ENCODE measurements around the gene HNRNPR.

Gene HNRNPR

DNA sequence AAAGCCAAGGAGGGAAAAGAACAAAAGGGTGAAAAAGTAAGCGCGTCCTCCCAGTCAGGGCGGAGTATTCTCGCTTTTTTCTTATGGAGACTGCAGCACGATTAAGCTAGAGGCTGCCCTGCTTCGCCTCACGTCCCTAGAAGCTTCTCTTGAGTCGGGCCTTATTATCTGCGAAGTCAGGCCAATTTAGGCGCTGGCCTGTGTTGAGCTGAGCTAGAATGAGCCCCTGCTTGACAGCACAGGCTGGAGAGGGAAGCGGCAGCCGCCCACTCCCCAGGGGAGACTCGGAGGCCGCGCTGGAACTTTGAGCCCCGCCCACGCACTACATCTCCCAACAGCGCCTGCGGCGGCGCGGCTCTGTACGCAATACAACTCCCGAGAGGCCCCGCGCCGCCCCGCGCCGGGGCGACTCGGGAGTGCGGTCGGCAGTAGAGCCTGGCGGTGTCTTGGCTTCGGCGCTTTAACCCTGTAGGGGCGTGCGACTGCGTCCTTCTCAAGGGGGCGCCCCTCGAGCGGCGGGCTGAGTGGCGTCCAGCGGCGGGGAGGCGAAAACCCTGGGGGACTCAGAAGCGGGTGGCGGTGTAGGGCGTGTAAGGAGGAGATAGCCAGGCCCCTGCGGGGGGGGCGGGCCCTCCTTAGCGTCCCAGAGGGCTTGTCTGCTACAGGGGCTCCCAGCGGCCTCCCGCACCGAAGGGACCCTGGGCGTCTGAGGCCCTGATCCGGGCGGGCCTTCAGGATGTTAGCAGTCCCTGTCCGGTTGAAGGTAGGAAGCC lies 24.7 kb upstream of the HNRNPR start:
- peak; percentile 79 to 83 for DNase-seq

- DNase-seq: peak; percentile 96 to 98
These were observed 23.9 kb upstream of the HNRNPR start for GRCh38 chr1:23367791-23368561.

DNA sequence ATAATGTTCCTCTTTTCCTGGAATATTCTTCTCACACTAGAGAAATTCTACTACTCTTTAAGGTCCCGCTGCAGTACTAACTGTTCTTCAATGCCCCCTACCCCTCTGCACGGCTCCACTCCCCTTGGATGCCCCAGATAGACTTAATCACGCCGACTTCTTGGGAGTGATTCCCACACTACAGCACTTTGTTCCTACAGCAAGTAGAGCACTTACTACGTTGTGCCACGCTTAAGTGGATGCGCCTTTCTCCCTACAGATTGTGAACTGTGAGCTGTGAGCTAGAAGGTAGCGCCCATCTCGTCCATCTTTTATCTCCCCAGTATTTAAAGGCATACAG lies 23.3 kb upstream of the HNRNPR start:
- DNase-seq: no peak

GRCh38 chr1:23366598-23366997 lies 22.5 kb upstream of the HNRNPR start:
- DNase-seq: no peak

GRCh38 chr1:23366146-23366545 lies 22.1 kb upstream of the HNRNPR start:
- no peak for DNase-seq

DNA sequence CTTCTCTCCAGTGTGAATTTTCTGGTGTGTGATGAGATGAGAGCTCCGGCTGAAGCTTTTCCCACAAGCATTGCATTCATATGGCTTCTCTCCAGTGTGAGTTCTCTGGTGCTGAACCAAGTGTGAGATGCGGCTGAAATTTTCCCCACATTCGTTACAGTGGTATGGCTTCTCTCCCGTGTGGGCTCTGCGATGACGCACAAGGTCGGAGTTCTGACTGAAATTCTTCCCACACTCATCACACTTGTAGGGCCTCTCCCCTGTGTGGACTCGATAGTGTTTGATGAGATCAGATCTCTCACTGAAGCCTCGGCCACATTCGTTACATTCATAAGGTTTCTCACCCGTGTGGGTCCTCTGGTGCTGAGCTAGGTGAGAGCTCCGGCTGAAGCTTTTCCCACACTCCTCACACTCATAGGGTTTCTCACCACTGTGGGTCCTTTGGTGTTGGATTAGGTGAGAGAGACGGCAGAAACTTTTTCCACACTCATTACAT lies 18.2 kb upstream of the HNRNPR start:
- DNase-seq: no peak

DNA sequence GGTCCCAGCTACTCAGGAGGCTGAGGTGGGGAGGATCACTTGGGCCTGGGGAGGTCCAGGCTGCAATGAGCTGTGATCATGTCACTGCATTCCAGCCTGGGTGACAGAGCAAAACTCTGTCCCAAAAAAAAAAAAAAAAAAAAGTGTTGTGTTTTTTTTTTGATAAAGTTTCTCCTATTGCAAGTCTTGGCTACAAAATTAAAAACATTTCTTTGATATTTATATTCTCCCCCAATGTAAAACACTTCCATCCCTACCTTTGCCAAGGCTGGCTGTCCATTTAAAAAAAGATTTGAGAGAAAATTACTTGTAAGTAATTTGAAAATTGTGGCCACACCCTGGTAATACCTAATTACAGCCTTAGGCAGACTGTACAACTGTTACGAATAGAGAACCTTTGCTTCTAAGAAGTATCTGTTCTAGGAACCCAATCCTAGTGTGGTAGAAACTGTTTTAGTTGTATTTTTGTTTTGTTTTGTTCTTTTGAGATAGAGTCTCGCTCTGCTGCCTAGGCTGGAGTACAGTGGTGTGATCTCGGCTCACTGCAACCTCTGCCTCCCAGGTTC lies 14.3 kb upstream of the HNRNPR start:
- no peak for DNase-seq

GRCh38 chr1:23357138-23357908 lies 13.2 kb upstream of the HNRNPR start:
- no peak for DNase-seq

DNA sequence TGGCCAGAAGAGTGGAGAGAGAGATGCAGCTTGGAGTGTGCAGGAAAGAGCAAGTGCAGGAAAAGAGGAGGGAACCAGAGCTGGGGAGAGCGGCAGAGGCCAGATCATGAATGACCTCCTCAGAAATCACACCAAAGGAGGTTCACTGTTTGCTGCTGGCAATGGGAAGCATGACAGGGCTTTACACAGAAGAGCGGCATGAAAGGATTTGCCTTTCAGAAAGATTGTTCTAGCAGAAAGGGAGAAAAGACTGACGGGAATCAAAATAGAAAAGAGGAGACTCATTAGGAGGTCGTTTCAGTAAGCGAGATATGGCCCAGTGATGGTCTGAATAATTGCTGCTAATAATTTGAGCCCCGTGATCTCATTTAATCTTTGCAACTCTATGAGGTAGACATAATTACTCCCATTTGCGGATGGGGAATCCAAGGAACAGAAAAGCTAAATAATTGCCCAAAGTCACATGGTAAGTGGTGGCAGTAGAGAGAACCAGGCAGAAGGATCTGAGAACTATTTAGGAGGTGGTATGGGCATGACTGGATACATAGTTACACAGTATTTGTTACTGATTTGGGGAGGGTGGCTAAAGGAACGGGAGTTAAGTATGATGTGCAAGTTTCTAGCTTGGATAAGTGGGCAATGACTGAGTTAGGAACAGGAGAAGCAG lies 12.5 kb upstream of the HNRNPR start:
- DNase-seq: no peak

DNA sequence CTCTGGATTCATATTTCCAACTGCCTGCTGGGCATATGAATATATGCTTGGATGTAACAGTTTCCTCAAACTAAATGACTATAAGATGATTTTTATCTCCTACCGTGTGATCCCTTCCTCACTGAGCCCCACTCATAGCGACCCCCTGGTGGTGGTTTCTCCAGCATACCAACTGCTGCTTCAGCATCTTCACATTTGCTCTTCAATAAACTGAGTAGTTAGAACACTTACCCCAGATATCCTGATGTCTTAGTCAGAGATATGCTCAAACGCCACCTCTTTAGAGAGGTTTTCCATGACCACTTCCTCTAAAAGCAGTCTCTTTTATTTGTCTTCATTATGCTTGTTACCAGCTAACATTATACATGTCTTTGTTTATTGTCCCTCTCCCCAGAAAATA lies 10.2 kb upstream of the HNRNPR start:
- no peak for DNase-seq

DNA sequence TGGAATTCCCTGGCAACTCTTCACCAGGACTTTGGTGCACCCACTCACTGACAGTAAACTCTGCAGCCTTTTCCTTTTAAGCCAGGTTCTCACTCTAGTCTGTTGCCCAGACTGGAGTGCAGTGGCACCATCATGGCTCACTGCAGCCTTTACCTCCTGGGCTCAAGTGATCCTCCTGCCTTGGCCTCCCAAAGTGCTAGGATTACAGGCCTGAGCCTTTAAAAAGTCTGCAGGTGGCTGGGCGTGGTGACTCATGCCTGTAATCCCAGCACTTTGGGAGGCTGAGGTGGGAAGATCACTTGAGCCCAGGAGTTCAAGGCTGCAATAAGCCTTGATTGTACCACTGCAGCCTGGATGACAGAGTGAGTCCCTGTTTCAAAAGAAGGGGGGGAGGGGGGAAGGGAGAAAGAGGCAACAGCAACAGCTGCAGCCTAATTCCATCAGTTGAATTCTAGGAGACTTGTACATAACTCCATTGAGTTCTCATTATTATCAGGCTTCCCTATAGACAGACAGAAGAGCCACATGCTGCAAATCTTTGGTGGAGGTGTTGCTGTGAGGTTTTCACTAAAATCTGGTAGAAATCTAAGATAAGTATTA lies 8.1 kb upstream of the HNRNPR start:
- DNase-seq: no peak

DNA sequence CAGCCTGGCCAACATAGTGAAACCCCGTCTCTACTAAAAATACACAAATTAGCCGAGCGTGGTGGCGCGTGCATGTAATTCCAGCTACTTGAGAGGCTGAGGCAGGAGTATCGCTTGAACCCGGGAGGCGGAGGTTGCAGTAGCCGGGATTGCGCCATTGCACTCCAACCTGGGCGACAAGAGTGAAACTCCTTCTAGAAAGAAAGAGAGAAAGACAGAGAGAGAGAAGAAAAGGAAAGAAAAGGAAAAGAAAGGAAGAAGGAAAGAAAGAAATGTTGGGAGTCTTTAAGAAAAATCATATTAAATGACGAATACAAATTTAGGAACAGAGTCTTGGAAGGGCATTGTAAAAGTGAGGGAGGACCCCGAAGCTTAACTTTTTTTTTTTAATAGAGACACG lies 1.8 kb upstream of the HNRNPR start:
- DNase-seq: no peak

DNA sequence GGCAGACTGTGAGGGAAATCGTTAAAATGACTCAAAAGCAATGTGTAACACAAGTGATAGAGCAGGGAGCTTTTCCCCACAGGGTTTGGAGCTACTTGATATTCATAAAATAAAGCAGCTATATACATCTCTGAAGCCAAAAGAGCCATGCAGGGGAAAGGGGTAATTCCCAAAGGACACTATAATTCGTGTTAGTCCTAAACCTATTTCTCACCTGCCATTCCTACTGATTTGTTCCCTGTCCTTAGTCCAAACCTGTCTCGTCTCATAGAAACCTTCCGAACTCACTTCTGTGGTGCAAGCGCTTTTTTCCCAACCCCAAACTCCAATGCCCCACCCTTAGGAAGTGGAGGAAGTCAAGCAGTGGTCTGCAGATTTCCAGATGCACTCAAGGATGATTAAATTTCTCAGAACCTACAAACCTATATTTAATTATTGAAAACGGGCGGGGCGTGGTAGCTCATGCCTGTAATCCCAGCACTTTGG lies 946 bp upstream of the HNRNPR start:
- no peak for DNase-seq

DNA sequence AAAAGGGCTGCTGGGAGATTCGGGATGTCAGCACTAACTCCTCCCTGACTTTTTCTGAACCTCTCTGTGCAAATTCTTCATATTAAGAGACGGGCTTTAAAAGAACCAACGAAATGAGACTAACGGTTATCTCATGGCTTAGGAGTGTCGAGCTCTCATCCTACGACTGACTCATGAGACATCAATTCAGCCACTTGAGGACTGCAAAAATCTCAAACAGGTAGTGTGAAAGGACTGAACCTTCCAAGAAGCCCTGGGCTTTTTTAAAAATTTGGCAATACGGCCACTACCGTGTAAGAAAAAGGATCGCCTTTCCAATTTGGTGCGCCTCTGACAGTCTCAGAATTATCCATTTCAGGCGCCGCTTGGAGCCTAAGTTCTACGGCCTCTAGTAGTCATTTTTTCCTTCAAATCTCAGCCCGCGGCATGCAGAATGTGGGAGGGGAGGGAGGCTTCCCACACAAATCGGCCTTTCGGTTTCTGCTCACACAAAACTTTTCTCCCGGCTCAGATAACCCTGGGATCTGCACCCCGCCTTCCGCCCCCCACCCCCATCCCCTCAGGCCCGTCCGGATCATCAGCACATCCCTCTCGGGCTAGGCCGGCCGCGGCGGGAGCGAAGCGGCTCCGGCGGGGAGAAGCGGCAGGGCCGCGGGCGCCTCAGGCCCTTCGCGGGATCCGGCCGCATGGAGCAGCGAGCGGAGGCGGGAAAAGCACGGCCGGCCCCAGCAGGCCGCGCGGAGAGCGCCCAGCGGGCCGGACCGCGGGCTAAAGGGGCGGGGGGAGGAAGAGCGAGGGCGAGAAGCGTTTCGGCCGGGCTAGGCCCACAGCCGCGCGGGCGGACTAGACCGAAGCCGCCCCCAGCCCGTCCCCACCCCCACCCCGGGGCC lies 618 bp downstream of the HNRNPR start:
- DNase-seq: peak; percentile 56 to 57

DNA sequence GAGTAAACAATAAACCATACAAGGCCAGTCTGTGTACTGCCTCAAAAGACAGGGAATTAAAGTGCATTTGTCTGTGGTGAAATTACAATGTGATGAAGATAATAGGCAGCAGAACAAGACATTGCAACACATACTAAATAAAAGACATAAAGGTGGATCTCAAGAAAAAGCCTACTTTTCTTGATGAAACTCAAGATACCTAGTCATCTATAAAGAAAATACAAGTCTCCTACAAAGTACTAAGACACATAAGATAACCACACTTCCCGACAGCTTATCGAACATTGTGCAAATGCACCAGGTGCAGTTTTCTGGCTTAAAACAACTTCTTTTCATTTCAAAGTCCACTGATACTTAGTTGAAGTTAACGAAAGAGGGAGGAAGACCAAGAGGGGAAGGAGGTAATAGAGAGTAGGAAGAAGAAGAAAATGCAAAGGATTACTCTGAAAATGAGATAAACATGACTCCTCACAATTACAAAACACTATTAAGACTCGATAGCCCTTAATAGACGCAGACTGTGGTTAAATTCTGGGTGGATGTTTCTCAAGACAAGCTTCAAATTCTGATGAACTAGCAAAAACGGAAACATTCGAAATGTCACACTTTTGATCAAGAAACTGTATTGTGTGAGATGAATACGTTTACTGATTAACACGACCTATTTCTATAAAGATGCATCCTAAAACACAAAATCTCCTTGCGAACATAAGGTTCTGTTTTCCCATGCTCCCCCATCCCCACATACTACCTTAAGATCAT lies 2.0 kb downstream of the HNRNPR start:
- no peak for DNase-seq

- no peak for DNase-seq
These were observed 4.5 kb downstream of the HNRNPR start for GRCh38 chr1:23339632-23340031.

DNA sequence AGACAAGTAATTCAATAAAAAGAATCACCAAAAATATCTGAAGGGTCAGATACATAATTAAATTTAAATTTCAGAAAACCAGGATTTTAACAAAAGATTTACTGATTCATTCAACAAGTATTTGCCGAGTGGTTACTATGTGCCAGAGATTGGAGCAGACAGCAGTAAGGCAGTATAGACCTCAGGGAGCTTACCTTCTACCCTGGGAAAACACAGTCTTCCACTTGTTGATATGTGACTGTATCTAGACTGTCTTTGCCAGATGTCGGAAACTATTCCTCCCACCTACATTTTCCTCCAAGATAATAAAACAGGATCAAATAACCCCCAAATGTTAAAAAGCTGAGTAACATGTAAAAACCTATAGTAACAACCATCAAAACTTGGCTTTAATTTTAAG lies 6.2 kb downstream of the HNRNPR start:
- no peak for DNase-seq

GRCh38 chr1:23331713-23332112 lies 12.4 kb downstream of the HNRNPR start:
- DNase-seq: no peak

DNA sequence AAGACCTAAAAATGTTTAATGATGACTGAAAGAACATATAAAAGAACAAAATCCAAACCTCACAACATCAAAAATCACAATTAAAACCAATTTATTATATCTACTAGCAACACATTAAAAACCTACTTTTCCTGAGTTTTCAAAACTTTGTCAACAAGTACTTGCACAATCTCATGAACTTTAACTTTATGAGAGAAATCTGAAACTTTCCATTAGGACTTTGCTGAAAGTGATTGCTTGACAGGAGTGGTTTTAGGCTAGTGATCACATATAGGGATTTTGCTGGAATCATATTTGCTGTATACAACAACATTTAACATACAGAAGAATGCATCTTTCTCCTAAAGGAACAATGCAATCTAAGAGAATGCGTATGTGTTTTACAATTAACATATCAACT lies 13.2 kb downstream of the HNRNPR start:
- no peak for DNase-seq

GRCh38 chr1:23325393-23325792 lies 18.7 kb downstream of the HNRNPR start:
- no peak for DNase-seq
